HG02642 (cell line): ENCODE measurements around the gene RNPC3.
"Not testable (repeated sequence)": the region's sequence is repeated elsewhere in the genome, so short reads cannot be mapped to it uniquely, and the experiment has no call there.

ENCODE experiments used
- ATAC-seq: cut with Tn5 transposase; IDR thresholded peaks from one replicate; pipeline ENCODE4 v1.9.1; 2021; ENCODE audit warnings: mild to moderate bottlenecking; ENCODE audit not compliant: unreplicated experiment, poor library complexity

RNPC3 gene

GRCh38 chr1:103547840-103548239 is 22.3 kb downstream of the RNPC3 start:
- ATAC-seq, result no peak

- ATAC-seq, result no peak
These were observed 34.9 kb downstream of the RNPC3 start for GRCh38 chr1:103560427-103560826.

GRCh38 chr1:103561124-103561523 is 35.6 kb downstream of the RNPC3 start:
- not testable (repeated sequence) for ATAC-seq

- peak; percentile 77 for ATAC-seq
These were observed 36.3 kb downstream of the RNPC3 start for GRCh38 chr1:103561643-103562395.

GRCh38 chr1:103563056-103563455 is 37.6 kb downstream of the RNPC3 start:
- ATAC-seq, result no peak

- ATAC-seq, result no peak
These were observed 44.0 kb downstream of the RNPC3 start for GRCh38 chr1:103569493-103569892.

GRCh38 chr1:103571289-103571688 is 45.8 kb downstream of the RNPC3 start, which contains the start of gene AMY2B:
AMY2B (plus strand) TSS chr1:103571589; CDS start chr1:103571603, 14 bp downstream.
- not testable (repeated sequence) for ATAC-seq

GRCh38 chr1:103576065-103576464 is 50.6 kb downstream of the RNPC3 start:
- no peak for ATAC-seq

GRCh38 chr1:103576784-103577183 is 51.3 kb downstream of the RNPC3 start:
- not testable (repeated sequence) for ATAC-seq

- no peak for ATAC-seq
These were observed 57.0 kb downstream of the RNPC3 start for GRCh38 chr1:103582464-103582863.

GRCh38 chr1:103583887-103584286 is 58.4 kb downstream of the RNPC3 start:
- no peak for ATAC-seq

- no peak for ATAC-seq
These were observed 59.0 kb downstream of the RNPC3 start for GRCh38 chr1:103584537-103584936.

GRCh38 chr1:103602740-103603139 is 77.2 kb downstream of the RNPC3 start:
- ATAC-seq, result not testable (repeated sequence)
